AG09309 (cell line): ENCODE measurements around the gene CHD8.
A peak's percentile ranks its signal among the peaks of the same experiment; 100 is the strongest.
"Not testable (repeated sequence)": the region's sequence is repeated elsewhere in the genome, so short reads cannot be mapped to it uniquely, and the experiment has no call there.

Source experiments
- DNase-seq: peaks from one replicate; pipeline ENCODE4 v3.0.0-alpha.2; 2010; ENCODE audit warnings: low read depth
- H3K4me3 ChIP-seq: 2 replicates; pipeline ENCODE4 v1.5.1; 2011; ENCODE audit warnings: mild to moderate bottlenecking, low read depth, low read length, moderate library complexity; ENCODE audit not compliant: control insufficient read depth
- CTCF ChIP-seq: IDR thresholded peaks from 2 replicates; pipeline ENCODE4 v1.5.1; 2011; ENCODE audit warnings: mild to moderate bottlenecking, low read depth, low read length, inconsistent platforms; ENCODE audit not compliant: insufficient read depth, control insufficient read depth; ENCODE audit errors: missing control alignments

CHD8 gene

GRCh38 chr14:21384494-21384851 is 71.5 kb downstream of the CHD8 start:
- H3K4me3 ChIP-seq, result peak overlapping the region; percentile 67
- no peak for TF ChIP-seq CTCF
- no peak for DNase-seq

GRCh38 chr14:21383848-21384493 is 72.0 kb downstream of the CHD8 start, which contains the start of gene SUPT16H:
Gene SUPT16H (minus strand): TSS chr14:21384019. CDS start chr14:21383927, 92 bp downstream.
- peak within 1 kb of the TSS; percentile 67 for H3K4me3 ChIP-seq
- no peak for TF ChIP-seq CTCF
- DNase-seq, result peak; percentile 83

DNA sequence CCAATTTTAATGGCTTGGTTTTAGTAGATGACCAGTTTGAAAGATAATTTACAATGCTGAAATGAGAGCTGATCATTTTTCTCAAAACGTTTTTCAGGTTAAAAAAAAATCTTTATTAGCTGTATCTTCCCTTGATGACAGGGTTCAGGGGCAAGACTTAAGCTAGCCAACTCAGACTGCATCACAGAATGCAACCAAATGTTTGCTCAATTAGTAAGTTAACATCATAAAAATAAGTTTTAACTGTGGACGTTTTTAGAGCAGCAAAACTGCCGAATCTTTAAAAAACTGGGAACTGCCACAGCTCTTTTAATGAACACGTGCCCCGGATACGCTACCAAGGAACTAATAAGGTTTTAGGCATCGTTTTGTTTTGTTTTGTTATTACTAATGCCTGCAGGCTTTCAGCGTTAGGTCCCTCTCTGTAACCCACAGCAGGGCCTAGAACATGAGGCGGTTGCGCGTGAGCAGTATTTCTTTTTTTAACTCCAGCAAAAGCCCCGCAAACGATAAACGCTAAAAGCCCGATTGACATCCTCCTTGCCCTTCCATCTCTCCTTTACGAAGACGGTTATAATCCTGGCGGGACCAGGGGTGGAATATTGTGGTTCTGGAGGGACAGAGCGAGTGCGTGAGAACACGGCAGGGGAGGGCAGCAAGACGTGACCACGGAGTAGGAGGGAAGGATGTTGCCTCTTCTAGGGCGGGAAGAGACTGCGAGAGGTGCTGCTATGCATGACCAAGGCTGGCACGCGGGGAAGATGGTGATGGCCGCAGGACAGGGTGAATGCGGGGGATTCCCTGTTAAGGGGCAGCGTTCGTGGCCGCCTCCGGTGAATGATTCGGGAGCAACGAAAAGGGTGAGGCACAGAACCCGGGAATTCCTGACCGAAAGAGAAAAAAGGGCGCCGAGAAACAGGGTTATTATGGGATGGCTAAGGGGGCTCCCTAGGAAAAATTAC is 72.8 kb downstream of the CHD8 start:
- H3K4me3 ChIP-seq, result peak overlapping the region; percentile 67
- DNase-seq, result no peak
- TF ChIP-seq CTCF, result no peak

DNA sequence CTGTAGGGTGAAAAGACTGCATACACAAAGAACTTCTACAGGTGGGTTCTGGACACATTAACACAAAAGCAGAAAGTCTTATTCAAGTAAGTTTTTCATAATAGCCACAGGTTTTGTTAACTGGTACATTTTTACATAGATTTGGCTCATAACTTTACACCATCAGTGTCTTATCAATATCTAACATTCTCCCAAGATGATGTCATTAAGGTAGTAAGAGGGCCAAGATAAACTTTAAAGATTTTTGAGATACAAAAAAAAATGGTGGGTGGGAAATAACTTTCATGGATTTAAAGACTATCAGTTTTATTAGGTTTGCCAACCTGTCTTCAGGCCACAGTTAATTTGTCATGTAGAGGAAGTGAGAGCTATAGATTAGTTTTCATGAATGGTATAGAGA is 73.8 kb downstream of the CHD8 start:
- no peak overlapping the region for H3K4me3 ChIP-seq
- TF ChIP-seq CTCF, result no peak
- no peak for DNase-seq

DNA sequence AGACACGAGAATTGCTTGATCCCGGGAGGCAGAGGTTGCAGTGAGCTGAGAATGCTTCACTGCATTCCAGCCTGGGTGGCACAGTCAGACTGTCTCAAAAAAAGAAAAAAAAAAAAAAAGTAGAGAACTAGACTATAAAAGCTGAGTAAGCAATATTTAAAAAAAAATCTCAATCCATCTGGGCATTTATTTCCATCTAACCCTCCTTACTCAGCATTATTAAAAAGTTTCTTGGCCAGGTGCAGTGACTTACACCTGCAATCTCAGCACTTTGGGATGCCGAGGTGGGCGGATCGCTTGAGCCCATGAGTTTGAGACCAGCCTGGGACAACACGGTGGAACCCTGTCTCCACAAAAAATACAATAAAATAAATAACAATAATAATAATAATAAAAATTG is 76.6 kb downstream of the CHD8 start:
- DNase-seq, result no peak
- no peak for TF ChIP-seq CTCF
- no peak overlapping the region for H3K4me3 ChIP-seq

- no peak overlapping the region for H3K4me3 ChIP-seq
- no peak for TF ChIP-seq CTCF
- DNase-seq, result no peak
Observed at GRCh38 chr14:21373980-21374379, 81.9 kb downstream of the CHD8 start.

DNA sequence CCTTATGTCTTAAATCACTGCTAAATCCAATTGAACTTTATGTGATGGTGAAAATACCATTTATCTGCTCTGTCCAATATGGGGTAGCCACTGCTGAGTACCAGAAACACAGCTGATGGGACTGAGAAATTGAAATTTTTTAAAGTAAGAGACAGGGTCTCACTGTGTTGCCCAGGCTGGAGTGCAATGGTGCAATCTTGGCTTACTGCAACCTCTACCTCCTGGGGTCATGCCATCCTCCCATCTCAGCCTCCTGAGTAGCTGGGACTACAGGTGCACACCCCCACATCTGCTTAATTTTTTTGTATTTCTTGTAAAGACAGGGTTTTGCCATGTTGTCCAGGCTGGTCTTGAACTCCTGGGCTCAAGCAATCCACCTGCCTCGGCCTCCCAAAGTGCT is 83.1 kb downstream of the CHD8 start:
- H3K4me3 ChIP-seq, DNase-seq: not testable (repeated sequence)
